C4-2B (cell line): ENCODE data around the gene SPPL2B.

Experiments used
- CTCF ChIP-seq: fragments of 450-650 bp; conservative IDR thresholded peaks from 2 replicates; pipeline ENCODE4 v1.5.1; 2017; ENCODE audit warnings: mild to moderate bottlenecking
- ZFX ChIP-seq: fragments of 450-650 bp; IDR thresholded peaks from 2 replicates; pipeline ENCODE4 v1.6.1; 2017

GRCh38 chr19:2339644-2340310 is 11.3 kb downstream of the SPPL2B start:
- TF ChIP-seq CTCF (no peak), ZFX (no peak)
